HG02852 (cell line): ENCODE results near the gene FAM151B.
"Not testable (repeated sequence)": the region's sequence is repeated elsewhere in the genome, so short reads cannot be mapped to it uniquely, and the experiment has no call there.

Experiments used
- ATAC-seq: cut with Tn5 transposase; IDR thresholded peaks from one replicate; pipeline ENCODE4 v1.9.1; 2021; ENCODE audit warnings: mild to moderate bottlenecking, moderate library complexity; ENCODE audit not compliant: unreplicated experiment

FAM151B gene

DNA sequence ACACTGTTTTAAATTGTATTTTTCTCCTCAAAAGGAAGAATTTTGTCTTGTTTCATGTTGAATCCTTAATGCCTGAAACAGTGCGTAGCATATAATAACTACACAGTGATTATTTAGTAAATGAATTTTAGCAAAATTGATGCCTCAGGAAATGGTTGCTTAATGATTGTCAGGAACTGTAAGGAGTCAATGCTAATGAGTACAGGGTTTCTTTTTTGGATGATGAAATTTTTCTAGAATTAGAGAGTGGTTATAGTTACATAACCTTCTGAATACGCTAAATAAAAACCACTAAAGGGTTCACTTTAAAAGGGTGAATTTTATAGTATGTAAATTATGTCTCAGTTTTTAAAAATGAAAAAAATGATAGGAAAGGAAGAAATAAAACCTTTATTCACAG lies 14.9 kb downstream of the FAM151B start:
- ATAC-seq = no peak

DNA sequence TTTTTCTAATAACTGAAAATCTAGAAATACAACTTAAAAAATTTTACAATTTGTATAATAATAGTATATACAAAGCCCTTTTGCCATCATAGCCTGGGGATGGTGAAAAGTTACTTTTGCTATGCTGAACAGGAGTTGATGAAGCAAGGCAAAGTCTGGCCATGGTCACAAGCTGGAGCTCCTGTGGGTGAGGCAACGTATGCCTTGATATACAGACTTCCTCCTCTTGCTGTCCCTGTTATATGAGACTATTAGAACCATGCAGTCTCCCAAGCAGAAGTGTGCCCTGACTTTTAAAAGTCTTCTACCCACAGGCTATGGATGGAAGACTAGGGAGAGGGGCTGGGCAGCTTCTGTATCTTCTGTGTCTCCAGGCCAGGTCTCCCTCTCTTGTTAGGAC lies 15.7 kb downstream of the FAM151B start:
- ATAC-seq = no peak

DNA sequence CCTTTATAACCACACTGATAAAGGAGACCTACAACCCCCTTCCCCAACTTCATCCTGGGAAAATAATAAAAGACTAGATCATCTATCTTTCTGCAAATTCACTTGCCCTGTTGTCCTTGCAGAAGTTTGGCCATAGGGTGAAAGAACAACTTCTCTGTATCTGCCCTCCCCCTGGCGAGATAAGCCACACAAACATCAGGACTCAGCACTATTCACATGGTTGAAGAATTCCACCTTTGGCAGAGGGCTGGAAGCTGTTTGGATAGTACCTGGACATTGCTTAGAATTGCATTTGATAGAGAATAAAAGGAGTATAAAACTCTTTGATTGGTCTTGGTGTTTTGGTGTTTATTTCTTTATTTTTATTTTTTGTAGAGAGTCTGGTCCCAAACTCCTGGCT lies 16.9 kb downstream of the FAM151B start:
- no peak for ATAC-seq

DNA sequence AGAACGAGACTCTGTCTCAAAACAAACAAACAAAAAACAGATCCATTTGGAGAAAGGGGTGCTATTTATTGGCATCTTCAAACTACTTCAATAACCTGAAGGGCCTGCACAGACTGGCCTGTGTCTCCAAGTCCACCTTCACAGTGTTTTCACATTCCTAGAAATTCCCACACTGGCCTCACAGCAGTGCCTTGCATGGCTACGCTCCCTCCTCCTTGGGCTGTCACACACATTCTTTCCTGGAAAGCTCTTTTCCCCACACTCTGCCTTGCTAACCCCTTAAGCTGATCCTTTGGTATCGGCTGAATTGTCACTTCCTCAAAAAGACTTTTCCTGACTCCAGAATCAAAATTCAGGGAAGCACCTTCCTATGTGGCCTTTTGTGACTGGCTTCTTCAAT lies 19.8 kb downstream of the FAM151B start:
- no peak for ATAC-seq

DNA sequence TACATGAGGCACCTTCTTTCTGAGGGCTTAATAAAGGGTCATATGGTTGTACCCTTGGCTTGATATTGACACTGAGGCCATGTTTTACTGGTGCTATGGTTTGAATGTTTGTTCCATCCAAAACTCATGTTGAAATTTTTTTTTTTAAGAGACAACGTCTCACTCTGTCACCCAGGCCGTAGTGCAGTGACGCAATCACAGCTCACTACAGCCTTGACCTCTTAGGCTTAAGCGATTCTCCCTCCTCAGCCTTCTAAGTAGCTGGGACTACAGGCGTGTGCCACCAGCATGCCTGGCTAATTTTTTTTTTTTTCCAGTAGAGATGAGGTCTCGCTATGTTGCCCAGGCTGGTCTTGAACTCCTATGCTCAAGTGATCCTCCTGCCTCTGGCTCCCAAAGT lies 20.9 kb downstream of the FAM151B start:
- ATAC-seq = no peak

DNA sequence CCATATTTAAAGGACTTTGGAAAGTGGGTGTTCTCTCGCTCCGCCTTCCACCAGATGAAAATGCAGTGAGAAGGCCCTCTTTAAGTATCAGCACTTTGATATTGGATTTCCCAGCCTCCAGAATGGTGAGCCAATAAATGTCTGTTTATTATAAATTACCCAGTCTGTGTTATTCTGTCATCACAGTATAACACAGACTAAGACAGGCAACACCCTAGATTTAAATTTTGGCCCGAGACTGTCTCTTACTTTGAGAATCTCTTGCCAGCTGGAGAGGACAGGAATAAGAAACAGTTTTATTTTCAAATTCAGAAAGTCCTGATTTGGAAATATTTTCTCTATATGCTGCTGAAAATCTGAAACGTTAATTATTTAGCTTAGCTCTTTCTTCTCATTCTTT lies 21.5 kb downstream of the FAM151B start:
- no peak for ATAC-seq

DNA sequence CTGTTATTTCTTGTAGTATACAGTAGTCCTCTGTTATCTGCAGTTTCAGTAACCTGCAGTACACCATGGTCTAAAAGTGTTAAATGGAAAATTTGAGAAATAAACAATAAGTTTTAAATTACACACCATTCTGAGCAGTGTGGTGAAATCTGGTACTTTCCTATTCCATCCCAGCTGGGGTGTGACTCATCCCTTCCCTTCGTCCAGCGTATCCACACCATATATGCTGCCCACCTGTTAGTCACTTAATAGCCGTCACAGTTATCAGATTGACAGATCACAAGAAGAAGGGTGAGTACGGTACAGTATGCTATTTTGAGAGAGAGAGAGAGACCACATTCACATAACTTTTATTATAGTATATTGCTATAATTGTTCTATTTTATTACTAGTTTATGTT lies 28.9 kb downstream of the FAM151B start:
- no peak for ATAC-seq

DNA sequence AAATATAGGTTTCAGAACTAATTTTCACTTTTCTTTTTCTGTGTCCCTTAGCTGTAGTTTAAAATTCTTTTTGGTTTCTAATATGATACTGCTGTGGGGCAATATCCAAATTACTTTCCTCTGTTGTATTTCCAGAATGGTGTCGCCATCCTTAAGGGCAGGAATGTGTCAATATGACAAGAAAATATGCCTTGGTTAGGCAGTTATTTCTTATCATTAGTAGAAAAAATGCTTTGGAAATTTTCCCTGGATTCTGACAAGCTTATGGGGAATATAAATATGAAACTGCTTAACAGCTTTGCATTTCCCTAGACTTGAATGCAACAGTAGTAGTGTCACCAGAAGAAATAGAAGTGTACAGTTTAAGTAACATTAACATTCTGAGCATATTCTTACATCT lies 52.8 kb downstream of the FAM151B start:
- ATAC-seq = no peak

DNA sequence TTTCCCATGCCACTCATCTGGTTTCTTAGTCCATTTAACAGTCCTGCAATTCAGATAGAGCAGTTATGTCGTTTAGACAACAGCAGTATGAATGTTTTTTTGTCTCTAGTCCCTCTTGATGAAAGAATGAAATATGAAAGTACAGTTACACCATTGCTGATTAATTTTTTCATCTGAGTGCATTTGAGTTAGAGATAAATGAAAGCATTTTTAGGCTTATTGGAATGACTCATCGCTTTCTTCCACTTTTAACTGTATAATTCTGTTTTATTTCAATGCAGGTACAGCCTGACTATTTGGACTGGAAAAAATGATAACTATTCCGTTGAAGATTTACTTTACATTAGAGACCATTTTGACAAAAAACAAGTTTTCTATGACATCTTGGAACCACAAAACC lies 53.5 kb downstream of the FAM151B start:
- ATAC-seq = no peak

DNA sequence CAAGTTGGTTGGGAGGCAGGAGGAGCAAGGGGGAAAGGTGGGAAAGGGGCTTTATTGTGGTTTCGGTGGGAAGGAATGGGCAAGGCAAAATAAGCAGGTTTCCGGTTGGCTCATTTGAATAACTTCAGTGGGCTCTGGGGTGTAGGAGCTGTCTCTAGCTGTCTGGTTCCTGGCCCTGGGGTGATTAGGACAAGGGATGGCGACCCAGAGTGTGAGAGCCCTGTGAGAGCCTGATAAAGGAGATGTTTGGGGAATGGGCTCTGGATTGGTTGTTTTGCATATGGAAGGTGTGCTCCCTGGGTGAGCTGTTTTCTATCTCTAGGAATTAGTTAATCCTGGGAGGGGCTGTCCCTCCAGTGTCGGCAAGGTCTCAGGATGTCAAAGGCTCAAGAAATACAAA lies 66.7 kb downstream of the FAM151B start:
- ATAC-seq = no peak

DNA sequence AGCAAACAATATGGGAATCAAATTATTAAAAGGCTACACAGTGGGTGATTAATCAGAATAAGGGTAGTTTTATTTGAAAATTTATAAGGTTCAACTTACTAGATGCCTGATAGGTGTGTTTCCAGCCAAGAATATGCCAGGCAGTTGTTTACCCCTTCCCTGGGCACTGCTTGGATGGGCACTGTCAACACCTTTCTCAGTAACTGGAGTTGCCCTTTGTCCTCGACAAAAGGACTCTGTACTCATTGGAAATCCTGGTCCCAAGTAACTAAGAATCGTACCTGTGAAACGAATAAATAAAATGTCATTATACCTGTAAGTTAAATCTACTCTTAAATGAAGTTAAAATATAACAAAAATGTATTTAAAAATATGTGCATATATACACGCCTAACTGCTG lies 67.2 kb downstream of the FAM151B start:
- ATAC-seq = no peak

DNA sequence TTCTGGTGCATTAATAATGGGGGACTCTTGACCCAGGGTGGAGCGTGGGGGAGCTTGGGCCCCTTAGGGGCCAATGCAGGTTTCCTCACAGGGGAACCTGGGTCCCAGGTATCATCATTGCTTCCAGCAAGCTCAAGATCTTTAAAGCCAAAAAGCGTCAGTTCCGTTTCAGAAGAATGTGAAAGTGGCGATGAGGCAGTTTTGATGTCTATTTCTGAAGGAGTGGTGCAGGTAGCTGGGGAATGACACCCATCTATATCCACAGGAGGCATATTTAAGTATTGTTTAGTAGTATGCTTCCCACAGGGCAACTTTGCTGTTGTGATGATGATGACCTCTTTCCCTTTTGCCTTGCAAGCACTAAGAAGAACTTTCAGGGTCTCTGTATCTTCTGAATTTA lies 71.3 kb downstream of the FAM151B start:
- no peak for ATAC-seq

DNA sequence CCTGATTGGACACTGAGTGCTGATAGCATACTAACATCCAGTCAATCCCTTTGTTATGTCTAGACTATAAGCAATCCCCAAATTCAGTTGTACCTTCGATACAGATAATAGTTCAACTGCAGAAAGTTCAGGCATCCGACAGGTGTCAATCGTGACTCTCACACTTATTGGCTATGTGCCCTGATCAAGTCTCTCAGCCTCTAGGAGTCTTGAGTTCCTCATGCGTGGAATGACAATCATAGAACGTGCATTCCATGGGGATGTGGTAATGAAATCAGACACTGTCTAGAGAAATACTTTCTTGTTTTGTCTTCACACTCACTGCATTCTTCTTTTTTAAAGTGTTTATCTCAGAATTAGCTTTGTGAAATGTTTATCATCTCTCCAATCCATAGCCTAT lies 77.4 kb downstream of the FAM151B start:
- ATAC-seq = no peak

DNA sequence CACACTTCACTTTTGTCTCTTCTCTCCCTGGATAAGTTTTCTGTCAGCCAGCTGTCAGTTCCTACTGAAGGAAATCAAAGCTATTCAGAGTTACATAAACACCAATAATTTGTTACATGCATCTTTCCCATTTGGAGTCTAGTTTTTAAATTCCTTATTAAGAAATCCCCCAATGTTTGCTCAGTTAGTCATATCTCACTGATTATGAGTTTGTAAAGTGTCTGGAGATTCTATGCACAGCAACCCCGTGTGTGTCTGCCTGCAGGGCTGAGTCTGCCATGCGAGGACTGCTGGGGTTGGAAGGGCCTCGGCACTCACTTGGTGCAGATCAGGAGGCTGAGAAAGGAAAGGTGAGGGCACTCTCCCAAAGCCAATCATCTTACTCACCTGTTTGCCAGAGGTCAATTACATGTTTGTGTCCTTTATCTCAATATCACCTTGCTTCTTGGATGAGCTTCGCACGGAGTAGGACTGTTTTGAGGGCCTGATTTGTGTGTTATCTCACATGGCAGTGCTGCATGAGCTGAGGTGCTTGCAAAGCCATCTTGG lies 78.9 kb downstream of the FAM151B start:
- ATAC-seq = no peak

DNA sequence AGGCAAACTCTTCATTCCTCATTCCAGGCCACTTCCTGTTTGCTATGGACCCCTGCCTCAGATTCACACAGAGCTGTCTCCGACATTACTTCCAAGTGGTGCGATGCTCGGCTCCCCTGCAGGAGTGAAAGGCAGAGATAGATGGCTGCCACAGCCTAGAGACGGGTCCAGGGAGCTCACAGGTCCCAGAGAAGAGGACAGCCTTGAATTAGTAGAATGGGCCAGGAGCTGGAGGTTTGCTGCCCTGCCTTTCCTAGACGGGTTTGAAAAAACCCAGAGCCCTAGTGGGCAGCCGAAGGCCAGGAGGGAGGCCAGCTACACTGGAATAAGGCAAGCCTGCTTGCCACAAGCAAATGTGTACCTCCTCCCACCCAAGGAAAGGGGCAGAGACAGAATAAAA lies 80.4 kb downstream of the FAM151B start:
- ATAC-seq = no peak

DNA sequence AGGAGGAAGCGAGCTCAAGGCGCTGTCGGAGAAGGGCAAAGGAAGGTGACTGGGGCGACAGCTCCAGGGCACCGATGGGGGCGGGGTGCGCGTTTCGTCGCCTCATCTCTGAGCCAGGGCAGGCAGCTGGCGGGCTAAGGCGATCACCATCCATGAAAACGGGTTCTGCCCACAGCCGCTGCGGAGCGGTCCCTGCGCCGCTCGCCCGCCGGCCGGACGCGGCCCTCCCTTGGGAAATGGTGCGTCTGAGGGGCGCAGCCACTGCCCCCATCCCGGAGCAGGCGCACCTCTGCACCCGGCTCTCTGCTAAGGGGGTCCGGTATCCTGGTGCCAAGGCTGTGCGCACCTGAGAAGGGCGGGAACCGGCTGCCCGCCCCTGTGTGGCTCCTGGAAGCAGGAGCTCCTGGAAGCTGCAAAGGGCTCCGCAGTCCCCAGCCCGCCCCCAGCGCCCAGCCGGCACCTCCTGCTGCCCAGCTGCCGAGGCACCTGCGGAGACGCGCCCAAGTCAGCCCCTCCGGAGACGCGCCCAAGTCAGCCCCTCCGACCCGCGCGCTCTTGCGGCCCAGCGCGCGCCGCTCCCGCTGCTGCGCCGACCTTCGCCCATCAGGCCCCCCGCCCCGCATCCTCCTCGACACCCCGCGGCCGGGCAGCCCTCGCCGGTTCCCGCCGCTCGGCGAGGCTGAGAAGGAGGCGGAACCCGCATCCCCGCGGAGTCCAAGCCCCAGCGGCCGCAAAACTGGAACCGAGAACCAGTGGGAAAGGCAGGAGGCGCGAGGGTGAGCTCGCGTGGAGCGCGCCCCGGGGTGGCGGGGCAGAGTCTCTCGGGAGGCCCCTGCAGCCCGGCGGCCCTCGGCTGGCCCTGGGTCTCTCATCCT lies 81.4 kb downstream of the FAM151B start:
- ATAC-seq = no peak

DNA sequence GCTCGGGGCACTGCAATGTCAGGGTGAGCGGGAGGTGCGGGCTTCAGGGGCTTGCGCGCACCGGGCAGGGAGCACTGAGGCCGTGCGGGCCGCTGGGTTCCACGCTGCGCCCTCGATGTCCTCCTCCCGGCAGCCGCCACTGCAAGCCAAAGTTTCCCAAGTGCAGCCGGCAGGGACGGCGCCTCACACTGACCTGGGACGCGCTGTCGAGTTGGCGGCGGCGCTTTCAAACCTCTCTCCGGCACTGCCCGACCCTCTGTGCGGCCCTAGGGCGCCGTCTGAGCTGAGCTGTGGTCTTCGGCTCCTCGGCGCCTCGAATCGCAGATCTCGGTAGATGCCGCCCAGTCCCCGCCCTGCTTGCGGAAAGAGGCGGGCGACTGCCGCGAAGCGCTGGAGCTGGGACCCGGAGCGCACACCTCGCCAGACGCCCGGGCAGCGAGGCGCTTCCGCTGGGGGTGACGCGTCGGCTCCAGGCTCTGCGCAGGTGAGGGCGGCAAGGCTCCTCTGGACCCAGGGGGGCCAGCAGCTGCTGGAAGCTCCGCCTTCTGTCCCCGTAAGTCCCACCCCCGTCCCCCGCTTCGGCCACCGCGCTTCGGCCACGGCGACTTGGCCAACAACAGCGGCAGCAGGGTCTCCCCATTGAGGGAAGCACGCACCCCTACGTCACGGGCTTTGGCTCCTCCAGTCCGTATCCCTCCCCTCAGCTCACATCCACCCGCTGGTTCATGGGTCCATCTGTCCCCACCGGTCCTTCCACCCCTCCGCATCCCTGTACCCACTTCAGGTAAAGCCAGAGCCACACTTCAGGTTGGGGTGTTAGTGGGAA lies 82.3 kb downstream of the FAM151B start, which contains the start of gene ANKRD34B:
Gene ANKRD34B, minus strand, starts transcription at position 320 of the 826 bp plus-strand sequence. CDS start 10,261 bp downstream, outside the sequence.
- no peak for ATAC-seq

DNA sequence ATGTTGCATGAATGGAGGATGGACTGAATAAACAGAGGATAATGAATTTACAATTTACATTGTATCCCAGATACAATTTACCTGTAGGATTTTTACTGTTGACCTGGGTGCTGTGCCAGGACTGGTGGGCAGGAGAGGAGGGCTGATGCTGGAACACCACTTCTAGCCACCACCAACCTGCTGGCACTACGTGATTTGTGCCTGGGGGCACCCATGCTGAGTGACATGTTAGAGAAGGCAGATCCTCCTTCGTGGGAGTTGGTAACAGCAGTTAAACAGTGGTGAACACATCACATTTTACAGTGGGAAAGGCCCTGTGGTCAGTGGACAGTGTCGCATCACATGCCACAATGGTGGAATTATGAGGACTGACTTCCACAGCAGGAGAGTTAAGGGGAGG lies 85.2 kb downstream of the FAM151B start:
- no peak for ATAC-seq

DNA sequence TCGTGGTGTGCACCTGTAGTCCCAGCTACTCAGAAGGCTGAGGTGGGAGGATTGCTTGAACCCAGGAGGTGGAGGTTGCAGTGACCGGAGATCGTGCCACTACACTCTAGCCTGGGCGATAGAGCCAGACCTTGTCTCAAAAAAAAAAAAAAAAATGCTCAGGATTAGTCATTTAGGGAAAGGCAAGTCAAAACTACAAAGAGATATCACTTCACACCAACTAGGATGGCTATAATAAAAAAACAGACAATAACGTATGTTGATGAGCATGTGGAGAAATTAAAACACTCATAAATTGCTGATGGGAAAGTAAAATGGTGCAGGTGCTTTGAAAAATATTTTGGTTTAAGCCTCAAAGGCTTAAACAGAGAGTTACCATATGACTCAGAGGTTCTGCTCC lies 88.5 kb downstream of the FAM151B start:
- no peak for ATAC-seq

DNA sequence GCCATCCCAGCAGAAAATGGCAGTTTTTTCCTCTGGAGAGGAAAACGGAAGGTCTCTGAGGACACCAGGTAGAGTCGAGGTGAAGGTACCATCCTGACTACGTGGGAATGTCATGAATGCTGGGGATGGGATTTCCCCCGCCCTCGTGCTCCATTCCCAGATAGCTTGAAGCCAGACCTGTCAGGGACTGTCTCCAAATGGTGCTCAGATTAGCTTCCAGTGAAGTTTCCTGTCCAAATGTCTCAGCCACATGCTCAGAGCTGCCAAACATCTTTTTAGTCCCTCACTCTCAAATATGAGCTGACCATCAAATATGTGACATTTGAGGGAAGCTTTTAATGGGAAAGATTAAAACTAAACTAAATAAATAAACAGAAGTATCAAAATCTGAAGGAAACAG lies 89.8 kb downstream of the FAM151B start:
- ATAC-seq = no peak

DNA sequence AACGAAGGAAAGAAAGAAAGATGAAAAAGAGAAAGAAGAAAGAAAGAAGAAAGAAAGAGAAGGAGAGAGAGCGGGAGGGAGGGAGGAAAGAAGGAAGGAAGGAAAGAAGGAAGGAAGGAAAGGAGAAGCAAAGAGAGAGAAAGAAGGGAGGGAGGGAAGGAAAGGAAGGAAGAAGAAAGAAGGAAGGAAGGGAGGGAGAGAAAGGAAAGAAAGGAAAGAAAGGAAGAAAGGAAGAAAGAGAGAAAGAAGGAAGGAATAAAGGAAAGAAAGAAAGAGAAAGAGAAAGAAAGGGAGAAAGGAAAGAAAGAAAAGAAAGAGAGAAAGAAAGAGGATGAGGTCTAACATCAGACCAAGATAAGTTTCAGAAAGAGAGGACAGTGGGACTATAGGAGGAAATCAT lies 91.2 kb downstream of the FAM151B start:
- no peak for ATAC-seq

DNA sequence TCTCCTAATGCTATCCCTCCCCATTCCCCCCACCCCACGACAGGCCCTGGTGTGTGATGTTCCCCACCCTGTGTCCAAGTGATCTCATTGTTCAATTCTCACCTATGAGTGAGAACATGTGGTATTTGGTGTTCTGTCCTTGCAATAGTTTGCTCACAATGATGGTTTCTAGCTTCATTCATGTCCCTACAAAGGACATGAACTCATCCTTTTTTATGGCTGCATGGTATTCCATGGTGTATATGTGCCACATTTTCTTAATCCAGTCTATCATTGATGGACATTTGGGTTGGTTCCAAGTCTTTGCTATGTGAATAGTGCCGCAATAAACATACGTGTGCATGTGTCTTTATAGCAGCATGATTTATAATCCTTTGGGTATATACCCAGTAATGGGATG lies 92.4 kb downstream of the FAM151B start:
- ATAC-seq = not testable (repeated sequence)
